HepG2 (cell line): ENCODE data around the gene CTXN3. TPM values are rescaled to one million over a fixed set of nuclear protein-coding genes. Genes with fewer than 3 reads are reported as not detected.

ENCODE experiments used
- ATAC-seq: fragments of 200-7000 bp; cut with Tn5 transposase; 3 replicates; pipeline ENCODE4 v1.9.1; 2020; ENCODE audit warnings: mild to moderate bottlenecking, moderate library complexity
- BruUV-seq: library from RNA; stranded (reverse); fragments of 400-500 nt; replicated peaks from 2 replicates; lab custom pipeline; 2021; lab: Mats Ljungman, UMichigan
- CTCF ChIA-PET: fragments of 300-600 bp; formaldehyde crosslinking; extraction: SDS; loops from one replicate; lab custom pipeline; 2021; ENCODE audit warnings: low total read pairs, inconsistent platforms, low intra/inter-chr PET ratio; lab: Yijun Ruan, JAX
- POLR2A ChIA-PET: fragments of 350-600 bp; sonication (Branson Sonifier 250); formaldehyde crosslinking; loops from one replicate; lab custom pipeline; 2020; ENCODE audit warnings: antibody characterized with exemption, inconsistent platforms; lab: Yijun Ruan, JAX
- DNase-seq: peaks from one replicate; pipeline ENCODE4 v3.0.0-alpha.2; 2015; ENCODE audit warnings: low spot score
- FAIRE-seq: peaks from 3 replicates; lab custom pipeline; 2011; peaks lifted over from hg19 to GRCh38; lab: Jason Lieb, UNC
- H2AFZ ChIP-seq: one replicate; pipeline ENCODE4 v1.6.1; 2011; ENCODE audit warnings: low read length, inconsistent platforms
- H3K27ac ChIP-seq: fragments of 300-600 bp; 3 replicates; pipeline ENCODE4 v1.8.0; 2011; ENCODE audit warnings: mixed run types, mild to moderate bottlenecking, mixed read lengths, low read length, inconsistent platforms; ENCODE audit not compliant: insufficient read depth; ENCODE audit errors: extremely low read length
- H3K27me3 ChIP-seq, 2 experiments: fragments of 200-600 bp in 1 of 2; 2 replicates in 1 of 2; 3 replicates in 1 of 2; pipeline versions ENCODE4 v1.6.0 to v1.8.0; 2011; ENCODE audit warnings: low read length in 2 of 2, mild to moderate bottlenecking in 2 of 2, moderate library complexity in 2 of 2, inconsistent platforms in 1 of 2; ENCODE audit not compliant: insufficient read depth in 2 of 2, control insufficient read depth in 1 of 2
- H3K36me3 ChIP-seq, 2 experiments: fragments of 200-600 bp in 1 of 2; replicated peaks in 1 of 2; 2 replicates in 1 of 2; 3 replicates in 1 of 2; pipeline versions ENCODE4 v1.5.1 to v1.8.0; 2011; ENCODE audit warnings: low read length in 2 of 2, inconsistent platforms in 1 of 2; ENCODE audit not compliant: insufficient read depth in 2 of 2, control insufficient read depth in 1 of 2
- H3K4me1 ChIP-seq: 2 replicates; pipeline ENCODE4 v1.5.1; 2012; ENCODE audit warnings: low read length, inconsistent platforms; ENCODE audit not compliant: insufficient read depth
- H3K4me2 ChIP-seq: 2 replicates; pipeline ENCODE4 v1.6.0; 2011; ENCODE audit warnings: low read depth, low read length, inconsistent platforms
- H3K4me3 ChIP-seq, 3 experiments: fragments of 200-600 bp in 1 of 3; sonication (generic), shearing (Covaris generic) in 1 of 3; replicated peaks in 1 of 3; 2 replicates each; pipeline ENCODE4 v1.5.1; 2011 to 2016; ENCODE audit warnings: low read length in 3 of 3, inconsistent platforms in 2 of 3, low read depth in 2 of 3, mild to moderate bottlenecking in 2 of 3, control low read depth in 1 of 3, mixed read lengths in 1 of 3; ENCODE audit not compliant: insufficient read depth in 1 of 3
- H3K79me2 ChIP-seq: one replicate; pipeline ENCODE4 v1.6.1; 2011; ENCODE audit warnings: low read length, inconsistent platforms; ENCODE audit not compliant: insufficient read depth
- H3K9ac ChIP-seq: 2 replicates; pipeline ENCODE4 v1.6.0; 2011; ENCODE audit warnings: mild to moderate bottlenecking, low read depth, low read length, inconsistent platforms; ENCODE audit not compliant: insufficient read depth
- H3K9me3 ChIP-seq: 2 replicates; pipeline ENCODE4 v1.5.1; 2012; ENCODE audit warnings: mild to moderate bottlenecking, low read length
- H4K20me1 ChIP-seq: 2 replicates; pipeline ENCODE4 v1.6.0; 2011; ENCODE audit warnings: inconsistent platforms, mild to moderate bottlenecking, low read length, moderate library complexity; ENCODE audit not compliant: insufficient read depth
- ARID2 ChIP-seq: sonication (generic); formaldehyde crosslinking; IDR thresholded peaks from 2 replicates; pipeline ENCODE4 v1.8.1; 2022; ENCODE audit warnings: mild to moderate bottlenecking, missing genetic modification reagents, borderline replicate concordance
- MAFF ChIP-seq: IDR thresholded peaks from 2 replicates; pipeline ENCODE4 v1.6.1; 2011; ENCODE audit warnings: low read depth, low read length, improper control_type of control experiment
- MAFK ChIP-seq, 2 experiments: IDR thresholded peaks in 1 of 2; conservative IDR thresholded peaks in 1 of 2; 2 replicates each; pipeline ENCODE4 v1.6.1; 2011; ENCODE audit warnings: improper control_type of control experiment in 2 of 2, low read length in 2 of 2
- NBN ChIP-seq: fragments of 450-650 bp; conservative IDR thresholded peaks from 2 replicates; pipeline ENCODE4 v1.6.1; 2017
- ZBTB14 ChIP-seq: sonication (generic); formaldehyde crosslinking; IDR thresholded peaks from 2 replicates; pipeline ENCODE4 v1.4.0; 2020; ENCODE audit warnings: missing genetic modification reagents
- ZNF607 ChIP-seq: sonication (generic); formaldehyde crosslinking; IDR thresholded peaks from 2 replicates; pipeline ENCODE4 v1.5.1; 2020; ENCODE audit warnings: missing genetic modification reagents, mild to moderate bottlenecking, borderline replicate concordance
- WGBS: methylation state at CpG from one replicate; pipeline ENCODE4 v1.1.6; 2017; ENCODE audit warnings: low lambda C conversion rate; 5-methylcytosine and 5-hydroxymethylcytosine counted together
- in situ Hi-C: cut with HindIII; loops from 2 replicates; pipeline ENCODE4 v1.10.0; 2017; ENCODE audit warnings: low pct_unique_long_range_greater_than_20kb; ENCODE audit not compliant: extremely low pct_ligation_motif_present
- intact Hi-C: fragments of 100-400 bp; cut with micrococcal nuclease; formaldehyde crosslinking; loops from one replicate; pipeline ENCODE4 v1.10.0; 2022; ENCODE audit not compliant: unreplicated experiment
- polyA plus RNA-seq, 8 experiments: library from polyadenylated mRNA; depleted of rRNA in 3 of 8; stranded (reverse) in 7 of 8; unstranded in 1 of 8; fragments of >200 nt; fragmentation: Illumina TruSeq in 4 of 8; extraction: Trizol in 4 of 8; gene quantifications; 2 replicates each; pipeline versions ENCODE4 v1.2.1 to v1.2.3, GENCODE V29; 2011 to 2016; ENCODE audit warnings: low read depth in 4 of 8, missing spikeins in 1 of 8, mixed read lengths in 1 of 8; ENCODE audit not compliant: insufficient read depth in 1 of 8
- total RNA-seq, 5 experiments: library from RNA; depleted of rRNA; stranded (reverse); fragments of >200 nt; fragmentation: Illumina TruSeq; extraction: Trizol; gene quantifications; 2 replicates each; pipeline ENCODE4 v1.2.3, GENCODE V29; 2016; ENCODE audit warnings: low read depth in 1 of 5

CTXN3 gene
- total and polyA plus RNA-seq, 2 of the 13 experiments (the other 11 are each of a cell fraction or from before 2014, with no cell fraction given): not detected

DNA sequence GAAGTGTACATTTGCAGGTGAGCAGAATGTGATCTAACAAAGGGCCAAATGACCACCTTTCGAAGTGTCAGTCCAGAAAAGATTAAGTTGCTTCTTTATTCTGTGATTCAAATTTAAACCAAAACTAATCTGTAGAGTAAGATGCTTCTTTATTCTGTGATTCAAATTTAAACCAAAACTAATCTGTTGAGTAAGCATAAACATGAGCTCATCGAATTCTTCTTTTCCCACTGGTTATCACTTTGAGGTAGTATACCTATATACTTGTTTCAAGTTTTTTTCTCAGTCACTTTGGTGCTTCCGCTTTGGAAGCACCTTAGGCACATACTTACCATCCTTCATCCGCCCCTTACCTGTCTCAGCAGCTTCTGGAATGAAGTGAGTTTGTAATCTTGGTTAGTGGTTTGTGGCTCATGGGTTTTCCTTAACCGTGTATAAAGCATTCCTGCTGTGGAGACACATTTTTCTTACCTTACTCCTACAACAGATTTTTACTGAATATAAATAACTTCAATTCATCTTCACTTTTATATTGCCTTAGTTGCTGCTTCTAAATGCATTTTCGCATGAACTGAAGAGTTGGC lies 40.7 kb upstream of the CTXN3 start:
- TF ChIP-seq ZBTB14 (CRISPR knock-in tag) (no peak), MAFK (conservative IDR thresholded peaks at IDR 0.05 in 1 of 2, IDR thresholded peaks at IDR 0.05 in 1 of 2; ENCODE audit: low read length in 2 of 2) (peak; percentile 51 to 72), MAFF (peak; percentile 47; the same call in 1 of the 2 replicates)
- no peak for DNase-seq
- Histone ChIP-seq H3K9me3 (no peaks in the 10 kb centered on the region), H2AFZ (no peak overlapping the region), H3K79me2 (no peaks in the 10 kb centered on the region), H3K9ac (no peak overlapping the region), H3K4me1 (no peaks in the 10 kb centered on the region), H3K4me2 (no peak overlapping the region), H3K36me3 (no peaks in the 10 kb centered on the region), H3K27ac (no peak overlapping the region), H4K20me1 (no peaks in the 10 kb centered on the region), H3K27me3 (no peaks in the 10 kb centered on the region; a peak in 1 of 5 replicates), H3K4me3 (no peak overlapping the region)
- 12% methylated on average over 6 of the region's 6 CpGs for WGBS
- no TSS peak for BruUV-seq
- CTCF ChIA-PET: no interaction called here
- intact Hi-C loops: no loop called here
- ATAC-seq: no peak
- POLR2A ChIA-PET: no interaction called here
- in situ Hi-C loops: no loop called here
- FAIRE-seq: no peak

DNA sequence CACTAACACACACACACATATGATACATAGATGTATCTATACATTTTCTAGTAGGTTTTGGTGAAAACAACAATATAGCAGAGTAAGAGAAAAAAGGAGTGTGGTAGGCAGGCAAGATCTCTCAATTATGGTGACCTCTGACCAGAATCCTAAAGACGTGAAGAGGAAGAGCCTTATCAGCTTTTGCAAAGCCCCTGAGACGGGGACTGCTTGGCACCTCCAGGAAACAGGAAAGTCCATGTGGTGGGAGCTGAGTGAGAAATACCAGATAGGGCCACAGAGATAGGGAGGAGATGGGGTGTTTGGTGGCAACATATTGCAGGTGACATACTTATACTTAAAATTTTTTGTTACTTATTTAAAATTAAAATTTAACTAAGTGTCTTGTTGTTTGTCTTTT lies 39.9 kb upstream of the CTXN3 start:
- DNase-seq: no peak
- no peaks in the 10 kb centered on the region for H4K20me1 ChIP-seq
- no peaks in the 10 kb centered on the region for H3K4me1 ChIP-seq
- H3K79me2 ChIP-seq: no peaks in the 10 kb centered on the region
- H2AFZ ChIP-seq: no peak overlapping the region
- H3K27me3 ChIP-seq: no peaks in the 10 kb centered on the region; a peak in 1 of 5 replicates
- WGBS: 0% methylated on average over 2 of the region's 2 CpGs
- POLR2A ChIA-PET: no interaction called here
- H3K36me3 ChIP-seq: no peaks in the 10 kb centered on the region
- no peak overlapping the region for H3K4me3 ChIP-seq
- no peak overlapping the region for H3K4me2 ChIP-seq
- no peak for ATAC-seq
- H3K9me3 ChIP-seq: no peaks in the 10 kb centered on the region
- H3K27ac ChIP-seq: no peak overlapping the region
- no peak overlapping the region for H3K9ac ChIP-seq
- no peak for TF ChIP-seq ZNF607 (CRISPR knock-in tag)
- TF ChIP-seq ARID2: no peak
- TF ChIP-seq NBN: no peak
- in situ Hi-C loops: no loop called here
- no peak for FAIRE-seq
- no TSS peak for BruUV-seq
- CTCF ChIA-PET: no interaction called here
- intact Hi-C loops: no loop called here
